Measurements from ENCODE around the gene C1orf210.

C1orf210 gene

DNA sequence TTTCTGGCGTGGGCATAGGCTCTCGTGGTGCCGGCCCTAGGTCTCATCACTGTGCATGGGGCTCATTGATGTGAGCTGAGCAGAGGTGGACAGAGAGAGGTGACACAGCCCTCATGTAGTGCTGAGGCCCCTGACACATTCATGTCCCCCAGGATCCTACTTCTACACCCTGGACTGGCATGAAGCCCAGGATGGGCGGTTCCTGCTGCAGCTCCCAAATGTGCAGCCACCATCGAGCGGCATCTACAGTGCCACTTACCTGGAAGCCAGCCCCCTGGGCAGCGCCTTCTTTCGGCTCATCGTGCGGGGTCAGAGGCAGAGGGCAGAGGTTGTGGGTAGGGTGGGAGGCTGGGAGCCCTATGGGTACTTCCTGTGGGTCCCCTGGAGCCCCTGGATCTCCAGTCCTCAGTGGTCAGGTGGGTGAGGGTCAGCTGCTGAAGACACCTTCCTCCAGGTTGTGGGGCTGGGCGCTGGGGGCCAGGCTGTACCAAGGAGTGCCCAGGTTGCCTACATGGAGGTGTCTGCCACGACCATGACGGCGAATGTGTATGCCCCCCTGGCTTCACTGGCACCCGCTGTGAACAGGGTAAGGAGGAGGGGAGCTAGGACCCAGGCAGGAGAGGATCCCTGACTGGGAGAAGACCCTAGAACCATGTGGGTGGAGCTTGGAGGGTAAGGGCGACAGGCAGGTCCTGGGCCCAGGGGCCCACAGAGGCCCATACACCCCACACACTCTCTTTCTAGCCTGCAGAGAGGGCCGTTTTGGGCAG, 21.5 kb upstream of the C1orf210 start:
- TF ChIP-seq, protein P1, sequence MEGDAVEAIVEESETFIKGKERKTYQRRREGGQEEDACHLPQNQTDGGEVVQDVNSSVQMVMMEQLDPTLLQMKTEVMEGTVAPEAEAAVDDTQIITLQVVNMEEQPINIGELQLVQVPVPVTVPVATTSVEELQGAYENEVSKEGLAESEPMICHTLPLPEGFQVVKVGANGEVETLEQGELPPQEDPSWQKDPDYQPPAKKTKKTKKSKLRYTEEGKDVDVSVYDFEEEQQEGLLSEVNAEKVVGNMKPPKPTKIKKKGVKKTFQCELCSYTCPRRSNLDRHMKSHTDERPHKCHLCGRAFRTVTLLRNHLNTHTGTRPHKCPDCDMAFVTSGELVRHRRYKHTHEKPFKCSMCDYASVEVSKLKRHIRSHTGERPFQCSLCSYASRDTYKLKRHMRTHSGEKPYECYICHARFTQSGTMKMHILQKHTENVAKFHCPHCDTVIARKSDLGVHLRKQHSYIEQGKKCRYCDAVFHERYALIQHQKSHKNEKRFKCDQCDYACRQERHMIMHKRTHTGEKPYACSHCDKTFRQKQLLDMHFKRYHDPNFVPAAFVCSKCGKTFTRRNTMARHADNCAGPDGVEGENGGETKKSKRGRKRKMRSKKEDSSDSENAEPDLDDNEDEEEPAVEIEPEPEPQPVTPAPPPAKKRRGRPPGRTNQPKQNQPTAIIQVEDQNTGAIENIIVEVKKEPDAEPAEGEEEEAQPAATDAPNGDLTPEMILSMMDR (IDR thresholded peaks at IDR 0.05; ENCODE audit: insufficient read depth, low read depth, low read length, missing control alignments) = no peak
- no peak overlapping the region for H3K4me3 ChIP-seq (ENCODE audit: low read depth, low read length)
- DNase-seq (ENCODE audit: low read depth) = no peak

DNA sequence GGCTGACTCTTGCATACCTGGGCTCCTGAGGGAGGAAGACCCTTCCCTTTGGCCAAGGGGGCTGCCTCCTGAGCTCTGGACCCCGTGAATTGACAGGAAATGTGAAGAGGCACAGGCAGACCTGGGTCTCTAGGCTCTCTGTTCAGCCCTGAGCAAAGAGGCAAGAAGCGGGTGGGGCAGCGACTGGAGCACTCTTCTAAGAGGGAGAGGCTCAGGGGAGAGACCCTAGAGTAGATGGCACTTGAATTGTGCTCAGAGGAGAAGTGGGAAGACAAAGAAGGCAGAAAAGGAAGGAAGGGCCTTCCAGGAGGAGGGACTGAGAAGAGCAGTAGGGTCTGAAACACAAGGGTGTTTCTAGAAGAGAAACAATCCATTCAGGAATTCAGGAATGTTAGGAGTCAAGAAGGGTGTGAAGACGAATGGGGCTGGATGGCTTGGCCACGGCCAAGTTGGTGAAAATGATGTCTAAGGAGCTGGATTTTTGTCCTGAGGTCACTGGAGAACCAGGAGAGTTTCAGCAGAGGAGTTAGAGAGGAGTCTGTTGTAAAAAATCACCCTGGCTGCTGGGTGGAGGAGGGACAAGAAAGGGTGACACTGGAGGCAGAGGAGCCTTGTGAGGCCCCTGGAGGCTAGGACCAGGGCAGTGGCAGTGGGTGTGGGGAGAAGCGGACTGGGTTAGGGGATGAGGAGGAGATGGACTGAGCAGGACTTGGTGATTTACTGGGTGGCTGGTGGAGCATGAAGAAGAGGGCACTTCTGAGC, 20.7 kb upstream of the C1orf210 start:
- TF ChIP-seq, protein P1 (IDR thresholded peaks at IDR 0.05; ENCODE audit: insufficient read depth, low read depth, low read length, missing control alignments) = no peak
- no peak for DNase-seq (ENCODE audit: low read depth)
- no peak overlapping the region for H3K4me3 ChIP-seq (ENCODE audit: low read depth, low read length)

DNA sequence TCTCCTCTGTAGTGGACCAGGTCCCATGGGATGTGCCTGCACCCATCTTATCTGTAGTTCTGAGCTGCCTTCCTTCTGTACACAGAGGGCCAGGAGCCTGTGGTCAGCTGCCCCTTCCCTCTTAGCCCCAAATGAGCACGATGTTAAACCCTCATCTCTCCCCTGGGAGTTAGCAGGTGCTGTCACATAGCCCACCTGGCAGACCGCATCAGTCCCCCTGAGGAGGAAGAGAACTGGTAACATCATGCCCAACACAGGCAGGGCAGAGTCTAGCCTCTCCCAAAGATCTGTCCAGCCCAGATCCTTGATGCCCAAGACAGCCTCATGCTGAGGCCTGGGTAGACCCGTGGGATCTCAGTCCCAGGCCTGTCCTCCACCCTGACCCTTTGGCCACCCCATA, 20.1 kb upstream of the C1orf210 start:
- TF ChIP-seq, protein P1 (IDR thresholded peaks at IDR 0.05; ENCODE audit: insufficient read depth, low read depth, low read length, missing control alignments) = no peak
- DNase-seq (ENCODE audit: low read depth) = no peak

DNA sequence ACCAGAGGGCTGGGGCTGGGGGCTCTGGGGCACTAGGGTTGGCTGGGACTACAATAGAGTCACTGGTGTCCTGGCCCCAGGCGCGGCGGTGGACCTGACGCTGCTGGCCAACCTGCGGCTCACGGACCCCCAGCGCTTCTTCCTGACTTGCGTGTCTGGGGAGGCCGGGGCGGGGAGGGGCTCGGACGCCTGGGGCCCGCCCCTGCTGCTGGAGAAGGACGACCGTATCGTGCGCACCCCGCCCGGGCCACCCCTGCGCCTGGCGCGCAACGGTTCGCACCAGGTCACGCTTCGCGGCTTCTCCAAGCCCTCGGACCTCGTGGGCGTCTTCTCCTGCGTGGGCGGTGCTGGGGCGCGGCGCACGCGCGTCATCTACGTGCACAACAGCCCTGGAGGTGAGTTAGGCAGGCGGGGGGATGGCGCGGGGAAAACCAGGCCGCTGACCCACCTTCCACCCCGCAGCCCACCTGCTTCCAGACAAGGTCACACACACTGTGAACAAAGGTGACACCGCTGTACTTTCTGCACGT, 19.5 kb upstream of the C1orf210 start:
- TF ChIP-seq, protein P1 (IDR thresholded peaks at IDR 0.05; ENCODE audit: insufficient read depth, low read depth, low read length, missing control alignments) = no peak
- DNase-seq (ENCODE audit: low read depth) = no peak
- H3K4me3 ChIP-seq (ENCODE audit: low read depth, low read length) = no peak overlapping the region

More for the DNA sequence above, 20.1 kb upstream of the C1orf210 start:
- no peak overlapping the region for H3K4me3 ChIP-seq (ENCODE audit: low read depth, low read length)

DNA sequence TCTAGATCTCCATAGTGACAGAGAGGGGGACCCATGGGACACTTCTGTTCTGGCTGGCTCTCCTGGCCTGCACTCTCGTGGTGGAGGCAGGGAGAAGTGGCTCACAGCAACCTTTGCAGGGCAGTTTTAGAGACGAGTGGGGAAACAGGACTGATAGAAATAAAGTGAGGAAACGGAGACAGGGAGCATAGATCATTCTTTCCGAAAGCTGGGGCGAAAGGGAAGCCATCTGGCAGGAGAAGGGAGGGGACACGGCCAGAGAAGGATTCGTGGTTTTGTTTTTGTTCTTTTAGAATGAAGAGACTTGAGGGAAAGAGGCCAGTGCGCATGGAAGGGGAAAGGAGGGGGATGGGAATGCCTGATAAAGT, 18.9 kb upstream of the C1orf210 start:
- TF ChIP-seq, protein P1 (IDR thresholded peaks at IDR 0.05; ENCODE audit: insufficient read depth, low read depth, low read length, missing control alignments) = no peak
- H3K4me3 ChIP-seq (ENCODE audit: low read depth, low read length) = no peak overlapping the region
- DNase-seq (ENCODE audit: low read depth) = no peak

DNA sequence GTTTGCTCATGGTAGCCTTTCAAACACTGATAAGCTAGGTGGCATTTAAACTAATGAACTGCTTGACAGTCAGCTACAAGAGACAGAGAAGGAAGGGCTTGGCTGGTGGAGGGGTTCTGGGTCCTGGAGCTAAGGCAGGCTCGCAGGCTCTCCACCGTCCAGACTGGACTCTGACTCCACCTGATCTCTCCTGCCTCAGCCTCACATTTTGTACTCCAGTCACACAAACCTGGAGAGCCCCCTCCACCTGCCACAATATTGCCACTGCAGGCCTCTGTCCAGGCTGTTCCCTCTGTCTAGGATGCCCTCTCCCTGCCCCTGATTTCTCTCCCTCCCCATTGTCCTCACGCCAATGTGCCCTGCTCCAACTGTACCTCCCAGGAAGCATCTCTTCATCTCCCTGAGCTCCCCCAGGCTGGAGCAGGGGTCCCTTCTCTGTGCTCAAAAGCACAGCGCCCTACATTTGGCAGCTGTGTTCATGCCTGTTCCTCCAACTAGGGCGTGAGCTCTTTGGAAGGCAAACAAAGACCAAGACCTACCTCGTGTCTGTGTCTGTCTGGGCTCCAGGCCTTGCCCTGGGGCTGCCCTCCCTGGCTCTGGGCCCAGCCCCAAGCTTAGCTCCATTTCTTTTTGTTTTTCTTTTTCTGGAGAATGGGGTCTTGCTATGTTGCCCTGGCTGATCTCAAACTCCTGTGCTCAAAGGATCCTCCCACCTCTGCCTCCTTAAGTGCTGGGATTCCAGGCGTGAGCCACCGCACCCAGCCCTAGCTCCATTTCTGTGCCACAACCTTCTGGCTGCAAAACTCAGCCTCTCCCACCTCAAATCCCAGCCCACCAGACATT, 18.3 kb upstream of the C1orf210 start:
- no peak for DNase-seq (ENCODE audit: low read depth)
- TF ChIP-seq, protein P1 (IDR thresholded peaks at IDR 0.05; ENCODE audit: insufficient read depth, low read depth, low read length, missing control alignments) = no peak
- no peak overlapping the region for H3K4me3 ChIP-seq (ENCODE audit: low read depth, low read length)
